GM12891 (cell line): ENCODE measurements around the gene CHPF.

Source experiments
- DNase-seq: peaks from one replicate; pipeline ENCODE4 v3.0.0; 2011; ENCODE audit warnings: low spot score; ENCODE audit not compliant: insufficient read length
- FAIRE-seq: peaks from 2 replicates; lab custom pipeline; 2011; peaks lifted over from hg19 to GRCh38; lab: Jason Lieb, UNC
- PAX5 ChIP-seq: IDR thresholded peaks from 2 replicates; pipeline ENCODE4 v1.6.1; 2011; ENCODE audit warnings: low read length, moderate library complexity, mild to moderate bottlenecking; ENCODE audit not compliant: insufficient read depth, severe bottlenecking
- POLR2A ChIP-seq: IDR thresholded peaks from 2 replicates; pipeline ENCODE4 v1.6.1; 2011; ENCODE audit warnings: low read depth, low read length, control low read depth
- POLR2AphosphoS5 ChIP-seq: IDR thresholded peaks from 2 replicates; pipeline ENCODE4 v1.6.1; 2011; ENCODE audit warnings: low read depth, low read length, control low read depth
- POU2F2 ChIP-seq: IDR thresholded peaks from 2 replicates; pipeline ENCODE4 v1.6.1; 2011; ENCODE audit warnings: low read depth, mild to moderate bottlenecking, control low read depth, low read length, moderate library complexity
- SPI1 ChIP-seq: IDR thresholded peaks from 2 replicates; pipeline ENCODE4 v1.6.1; 2011; ENCODE audit warnings: low read depth, low read length, control low read depth
- TAF1 ChIP-seq: IDR thresholded peaks from 2 replicates; pipeline ENCODE4 v1.6.1; 2011; ENCODE audit warnings: low read depth, low read length, control low read depth

CHPF gene

GRCh38 chr2:219490600-219491130 lies 52.9 kb downstream of the CHPF start:
- no peak for TF ChIP-seq TAF1
- TF ChIP-seq PAX5 = no peak
- no peak for TF ChIP-seq POLR2AphosphoS5
- no peak for TF ChIP-seq SPI1
- TF ChIP-seq POU2F2 = no peak
- no peak for FAIRE-seq
- DNase-seq = no peak

- TF ChIP-seq POLR2AphosphoS5 = no peak
- TF ChIP-seq POLR2A = no peak
- no peak for TF ChIP-seq SPI1
- no peak for TF ChIP-seq PAX5
- TF ChIP-seq TAF1 = no peak
- no peak for TF ChIP-seq POU2F2
- no peak for DNase-seq
- FAIRE-seq = no peak
These were observed 53.4 kb downstream of the CHPF start for GRCh38 chr2:219490186-219490585.

- TF ChIP-seq PAX5 (no peak), TAF1 (no peak), POU2F2 (no peak), POLR2AphosphoS5 (no peak), SPI1 (no peak), POLR2A (no peak)
- DNase-seq = no peak
- no peak for FAIRE-seq
These were observed 54.3 kb downstream of the CHPF start for GRCh38 chr2:219489315-219489714.
